Tibial nerve (tissue), 4 donors: Measurements from ENCODE around the gene INPP5K.
"Not testable (repeated sequence)": the region's sequence is repeated elsewhere in the genome, so short reads cannot be mapped to it uniquely, and the experiment has no call there.

Experiments used
- EP300 ChIP-seq, 2 donors: sonication (generic); formaldehyde crosslinking; IDR thresholded peaks; one replicate each; pipeline ENCODE4 v1.6.1; 2017; ENCODE audit warnings: antibody characterized with exemption in 2 of 2, mild to moderate bottlenecking in 1 of 2
- TF ChIP-seq, protein P1 (sequence below), 5 experiments: fragments of 200-600 bp in 3 of 5; fragments of 450-650 bp in 2 of 5; sonication (generic) in 3 of 5; IDR thresholded peaks; one replicate each; pipeline ENCODE4 v1.5.1; 2016 to 2019; ENCODE audit warnings: antibody characterized with exemption in 5 of 5, mild to moderate bottlenecking in 3 of 5, moderate library complexity in 2 of 5

DNA sequence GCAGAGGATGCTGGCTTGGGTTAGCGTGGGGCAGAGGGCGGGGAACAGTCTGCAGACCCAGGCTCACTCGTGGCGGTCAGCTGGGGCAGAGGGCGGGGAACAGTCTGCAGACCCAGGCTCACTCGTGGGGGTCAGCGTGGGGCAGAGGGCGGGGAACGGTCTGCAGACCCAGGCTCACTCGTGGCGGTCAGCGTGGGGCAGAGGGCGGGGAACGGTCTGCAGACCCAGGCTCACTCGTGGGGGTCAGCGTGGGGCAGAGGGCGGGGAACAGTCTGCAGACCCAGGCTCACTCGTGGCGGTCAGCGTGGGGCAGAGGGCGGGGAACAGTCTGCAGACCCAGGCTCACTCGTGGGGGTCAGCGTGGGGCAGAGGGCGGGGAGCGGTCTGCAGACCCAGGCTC is 7.7 kb downstream of the INPP5K start:
- TF ChIP-seq, protein P1, sequence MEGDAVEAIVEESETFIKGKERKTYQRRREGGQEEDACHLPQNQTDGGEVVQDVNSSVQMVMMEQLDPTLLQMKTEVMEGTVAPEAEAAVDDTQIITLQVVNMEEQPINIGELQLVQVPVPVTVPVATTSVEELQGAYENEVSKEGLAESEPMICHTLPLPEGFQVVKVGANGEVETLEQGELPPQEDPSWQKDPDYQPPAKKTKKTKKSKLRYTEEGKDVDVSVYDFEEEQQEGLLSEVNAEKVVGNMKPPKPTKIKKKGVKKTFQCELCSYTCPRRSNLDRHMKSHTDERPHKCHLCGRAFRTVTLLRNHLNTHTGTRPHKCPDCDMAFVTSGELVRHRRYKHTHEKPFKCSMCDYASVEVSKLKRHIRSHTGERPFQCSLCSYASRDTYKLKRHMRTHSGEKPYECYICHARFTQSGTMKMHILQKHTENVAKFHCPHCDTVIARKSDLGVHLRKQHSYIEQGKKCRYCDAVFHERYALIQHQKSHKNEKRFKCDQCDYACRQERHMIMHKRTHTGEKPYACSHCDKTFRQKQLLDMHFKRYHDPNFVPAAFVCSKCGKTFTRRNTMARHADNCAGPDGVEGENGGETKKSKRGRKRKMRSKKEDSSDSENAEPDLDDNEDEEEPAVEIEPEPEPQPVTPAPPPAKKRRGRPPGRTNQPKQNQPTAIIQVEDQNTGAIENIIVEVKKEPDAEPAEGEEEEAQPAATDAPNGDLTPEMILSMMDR (IDR thresholded peaks at IDR 0.05) = not testable (repeated sequence)
- not testable (repeated sequence) for TF ChIP-seq EP300 (IDR thresholded peaks at IDR 0.05)
